Psoas muscle (tissue), 8 donors: ENCODE data around the gene CCDC124. TPM values are rescaled to one million over a fixed set of nuclear protein-coding genes. Genes with fewer than 3 reads are reported as not detected.

Experiments used
- ATAC-seq, 4 donors: fragments of 200-7000 bp; cut with Tn5 transposase; one replicate each; pipeline ENCODE4 v1.9.1; 2020; ENCODE audit warnings: moderate library complexity in 3 of 4, mild to moderate bottlenecking in 2 of 4
- DNase-seq, 2 donors: peaks; one replicate each; pipeline ENCODE4 v3.0.0-alpha.2; 2020
- H3K27ac ChIP-seq: fragments of 200-600 bp; one replicate; pipeline ENCODE4 v1.8.0; 2022
- H3K27me3 ChIP-seq, 3 donors: fragments of 200-600 bp in 1 of 3; one replicate each; pipeline versions ENCODE4 v1.6.1 to v1.8.0; 2013 to 2022; ENCODE audit warnings: low read length in 2 of 3, mild to moderate bottlenecking in 2 of 3, moderate library complexity in 1 of 3; ENCODE audit not compliant: insufficient read depth in 3 of 3
- H3K36me3 ChIP-seq, 2 donors: fragments of 200-600 bp in 1 of 2; one replicate each; pipeline versions ENCODE4 v1.6.1 to v1.8.0; 2013 to 2022; ENCODE audit warnings: low read depth in 1 of 2, mild to moderate bottlenecking in 1 of 2, moderate library complexity in 1 of 2; ENCODE audit not compliant: insufficient read depth in 1 of 2
- H3K4me1 ChIP-seq: fragments of 200-600 bp; one replicate; pipeline ENCODE4 v1.8.0; 2022
- H3K4me3 ChIP-seq: fragments of 200-600 bp; one replicate; pipeline ENCODE4 v1.8.0; 2022; ENCODE audit warnings: mild to moderate bottlenecking
- H3K9me3 ChIP-seq: fragments of 200-600 bp; one replicate; pipeline ENCODE4 v1.8.0; 2022
- WGBS, 3 donors: extraction: QIAGEN DNeasy Blood & Tissue Kit; methylation state at CpG; one replicate each; pipeline versions ENCODE4 v1.1.6 to v1.1.7; 2013; 5-methylcytosine and 5-hydroxymethylcytosine counted together
- intact Hi-C, 2 donors: fragments of 100-400 bp; cut with DNase I; formaldehyde crosslinking; loops; one replicate each; pipeline versions ENCODE4 v1.11.0 to v1.14.2; 2022
- polyA plus RNA-seq, 3 donors: library from polyadenylated mRNA; stranded (reverse); fragments of 200-250 nt; gene quantifications; one replicate each; pipeline ENCODE4 v1.2.3, GENCODE V29; 2013
- total RNA-seq, 4 donors: library from RNA; stranded (reverse); fragmentation: NEBNext Ultra II Directional in 2 of 4; extraction: Animal tissue kit (Norgen Biotek cat#: 25700) in 2 of 4; gene quantifications; one replicate each; pipeline versions ENCODE4 v1.2.1 to v1.2.4, GENCODE V29; 2021 to 2023
- TF ChIP-seq, protein P1 (sequence below): fragments of 200-600 bp; IDR thresholded peaks from one replicate; pipeline ENCODE4 v1.8.0; 2022; ENCODE audit warnings: antibody characterized with exemption
- donor health status: healthy with polysubstance abuse.
- donor health status: DM: no; HTN: no; CAD: no; lungs with moderate emphysema.
- donor health status: Bipolar disorder and iron deficiency.
- donor health status: healthy.
- donor health status: DM: yes; HTN: yes; CAD: no.
- donor health status: DM: no; HTN: no; CAD: no.
- donor health status: DM: no; HTN: no; CAD: no.
- donor health status: DM: yes; HTN: yes; CAD: no.

CCDC124 gene
- total and polyA plus RNA-seq, 7 donors, result 92.1 to 266 (median 122) TPM

DNA sequence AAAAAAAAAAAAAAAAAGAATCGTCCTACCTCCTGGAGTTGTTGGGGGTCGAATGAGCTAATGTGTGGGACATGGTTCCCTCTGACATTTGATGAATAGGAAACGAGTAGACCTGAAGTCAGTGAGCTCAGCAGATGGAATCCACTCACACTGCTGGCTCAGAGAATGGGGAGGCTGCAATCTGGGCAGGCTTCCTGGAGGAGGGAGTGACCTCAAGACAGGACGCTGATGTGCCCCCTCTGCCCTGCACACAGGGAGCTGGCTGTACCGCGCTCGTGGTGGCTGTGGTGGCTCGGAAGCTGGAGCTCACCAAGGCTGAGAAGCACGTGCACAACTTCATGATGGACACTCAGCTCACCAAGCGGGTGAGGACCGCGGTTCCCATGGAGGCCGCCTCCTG is 55.3 kb downstream of the CCDC124 start:
- Histone ChIP-seq H3K36me3 (no peaks in the 10 kb centered on the region), H3K27ac (no peak overlapping the region), H3K27me3 (peaks cover 0 to 12% (median 2%) of the 10 kb centered on the region in 3 donors), H3K4me1 (no peaks in the 10 kb centered on the region), H3K9me3 (no peaks in the 10 kb centered on the region), H3K4me3 (no peak overlapping the region)
- ATAC-seq (no peak), DNase-seq (no peak)
- intact Hi-C loops, result no loop called here
- 83 to 87% (median 84%) methylated on average over 13 of the region's 13 CpGs for WGBS, 3 donors
- TF ChIP-seq, protein P1, sequence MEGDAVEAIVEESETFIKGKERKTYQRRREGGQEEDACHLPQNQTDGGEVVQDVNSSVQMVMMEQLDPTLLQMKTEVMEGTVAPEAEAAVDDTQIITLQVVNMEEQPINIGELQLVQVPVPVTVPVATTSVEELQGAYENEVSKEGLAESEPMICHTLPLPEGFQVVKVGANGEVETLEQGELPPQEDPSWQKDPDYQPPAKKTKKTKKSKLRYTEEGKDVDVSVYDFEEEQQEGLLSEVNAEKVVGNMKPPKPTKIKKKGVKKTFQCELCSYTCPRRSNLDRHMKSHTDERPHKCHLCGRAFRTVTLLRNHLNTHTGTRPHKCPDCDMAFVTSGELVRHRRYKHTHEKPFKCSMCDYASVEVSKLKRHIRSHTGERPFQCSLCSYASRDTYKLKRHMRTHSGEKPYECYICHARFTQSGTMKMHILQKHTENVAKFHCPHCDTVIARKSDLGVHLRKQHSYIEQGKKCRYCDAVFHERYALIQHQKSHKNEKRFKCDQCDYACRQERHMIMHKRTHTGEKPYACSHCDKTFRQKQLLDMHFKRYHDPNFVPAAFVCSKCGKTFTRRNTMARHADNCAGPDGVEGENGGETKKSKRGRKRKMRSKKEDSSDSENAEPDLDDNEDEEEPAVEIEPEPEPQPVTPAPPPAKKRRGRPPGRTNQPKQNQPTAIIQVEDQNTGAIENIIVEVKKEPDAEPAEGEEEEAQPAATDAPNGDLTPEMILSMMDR, result no peak

DNA sequence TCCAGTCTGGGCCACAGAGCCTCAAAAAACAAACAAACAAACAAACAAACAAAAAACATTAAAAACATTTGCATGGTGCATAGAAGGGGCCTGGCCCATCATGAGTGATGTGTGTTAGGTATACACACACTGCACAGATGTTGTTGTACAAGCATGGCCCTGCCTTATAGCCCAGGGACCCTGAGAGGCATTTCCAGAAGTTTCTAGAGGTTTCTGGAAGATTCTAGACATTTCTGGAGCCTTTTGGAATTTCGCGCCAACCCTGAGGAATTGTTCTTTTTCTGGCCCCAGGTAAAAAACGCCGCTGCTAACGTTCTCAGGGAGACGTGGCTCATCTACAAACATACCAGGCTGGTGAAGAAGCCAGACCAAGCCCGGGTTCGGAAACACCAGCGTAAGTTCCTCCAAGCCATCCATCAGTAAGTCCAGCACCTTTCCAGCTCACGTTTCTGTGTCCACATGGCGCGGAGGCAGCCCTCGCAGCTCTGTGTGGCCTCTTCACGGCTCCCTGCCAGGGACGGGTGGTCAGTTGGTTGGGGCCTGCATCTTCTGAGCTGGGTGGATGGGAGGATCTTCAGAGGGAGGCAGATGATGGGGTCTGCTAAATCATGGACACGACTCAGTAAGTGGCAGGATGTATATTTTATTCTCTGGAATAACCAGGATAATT is 56.7 kb downstream of the CCDC124 start:
- peaks cover 0 to 12% (median 2%) of the 10 kb centered on the region in 3 donors for H3K27me3 ChIP-seq
- no peak overlapping the region for H3K4me3 ChIP-seq
- no peaks in the 10 kb centered on the region for H3K4me1 ChIP-seq
- 86 to 88% (median 86%) methylated on average over 16 of the region's 16 CpGs for WGBS, 3 donors
- no peak overlapping the region for H3K27ac ChIP-seq
- DNase-seq, result no peak
- no peak for ATAC-seq
- TF ChIP-seq, protein P1, result no peak
- intact Hi-C loops, result no loop called here
- no peaks in the 10 kb centered on the region for H3K9me3 ChIP-seq
- no peaks in the 10 kb centered on the region for H3K36me3 ChIP-seq

DNA sequence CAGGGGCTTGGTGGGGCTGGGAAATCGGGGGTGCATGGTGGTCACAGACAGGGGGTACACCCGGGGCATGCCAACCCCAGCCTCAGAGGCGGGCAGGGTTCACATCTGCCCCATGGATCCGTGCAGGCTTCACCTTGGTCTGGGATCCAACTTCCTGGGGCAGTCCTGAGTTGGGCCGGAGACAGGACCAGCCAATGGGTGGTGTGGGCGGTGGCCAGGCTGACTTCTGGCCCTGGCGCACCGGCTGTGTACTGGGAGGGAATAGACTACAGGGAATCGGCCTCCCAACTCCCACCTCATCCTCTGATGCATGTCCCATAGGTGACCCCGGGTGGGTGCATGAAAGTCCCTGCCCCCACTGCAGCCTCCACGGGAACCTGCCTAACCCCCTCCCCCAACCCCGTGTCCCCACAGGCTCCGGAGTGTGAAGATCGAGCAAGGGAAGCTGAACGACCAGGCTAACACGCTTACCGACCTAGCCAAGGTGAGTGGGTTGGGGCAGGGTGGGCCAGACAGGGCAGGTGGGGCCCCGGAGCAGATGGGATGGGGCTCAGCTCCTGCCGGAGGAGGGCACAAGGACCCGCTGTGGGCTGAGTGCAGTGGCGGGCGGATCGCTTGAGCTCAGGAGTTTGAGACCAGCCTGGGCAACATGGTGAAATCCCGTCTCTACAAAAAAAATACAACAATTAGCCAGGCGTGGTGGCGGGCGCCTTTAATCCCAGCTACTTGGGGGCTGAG is 60.4 kb downstream of the CCDC124 start:
- WGBS, 3 donors, result 68 to 75% (median 73%) methylated on average over 24 to 27 of the region's 27 CpGs
- no peak for ATAC-seq
- TF ChIP-seq, protein P1, result no peak
- Histone ChIP-seq H3K4me1 (no peaks in the 10 kb centered on the region), H3K4me3 (no peak overlapping the region), H3K27ac (no peak overlapping the region), H3K9me3 (no peaks in the 10 kb centered on the region), H3K36me3 (no peaks in the 10 kb centered on the region), H3K27me3 (peaks cover 0 to 8% (median 0%) of the 10 kb centered on the region in 3 donors)
- intact Hi-C loops, result no loop called here
- DNase-seq, result no peak

Other genes starting within 250 kb of the CCDC124 start
- under 1 TPM in 2 of 4 donors, not detected in 2; 0.04 to 0.19 TPM for gene UNC13A, start 244.7 kb upstream of the CCDC124 start, total RNA-seq
- under 1 TPM in 2 of 3 donors, not detected in 1; 0.04 to 0.05 TPM for gene UNC13A, start 244.7 kb upstream of the CCDC124 start, polyA plus RNA-seq
- gene MAP1S, start 213.5 kb upstream of the CCDC124 start, total RNA-seq, result 10 to 100 TPM; 42.4 to 60.6 (median 49.1) TPM
- gene MAP1S, start 213.5 kb upstream of the CCDC124 start, polyA plus RNA-seq, result 10 to 100 TPM; 19.1 to 37.0 (median 24.3) TPM
- under 1 TPM; 0.15 to 0.68 (median 0.58) TPM for gene FCHO1, start 181.5 kb upstream of the CCDC124 start, total RNA-seq
- under 1 TPM in 2 of 3 donors, not detected in 1; 0.10 to 0.22 TPM for gene FCHO1, start 181.5 kb upstream of the CCDC124 start, polyA plus RNA-seq
- under 1 TPM in 1 of 4 donors, not detected in 3; 0.38 TPM for gene B3GNT3, start 137.9 kb upstream of the CCDC124 start, total RNA-seq
- under 1 TPM in 2 of 3 donors, not detected in 1; 0.03 to 0.08 TPM for gene B3GNT3, start 137.9 kb upstream of the CCDC124 start, polyA plus RNA-seq
- gene INSL3, start 111.5 kb upstream of the CCDC124 start, total RNA-seq, result not detected
- gene INSL3, start 111.5 kb upstream of the CCDC124 start, polyA plus RNA-seq, result not detected
- gene JAK3, start 85.0 kb upstream of the CCDC124 start, total RNA-seq, result 1 to 10 TPM in 3 of 4 donors, under 1 TPM in 1; 0.95 to 4.0 (median 1.1) TPM
- under 1 TPM; 0.17 to 0.35 (median 0.31) TPM for gene JAK3, start 85.0 kb upstream of the CCDC124 start, polyA plus RNA-seq
- gene RPL18A, start 73.1 kb upstream of the CCDC124 start, total RNA-seq, result 1,000 to 10,000 TPM; 1,164 to 1,735 (median 1,510) TPM
- 1,000 to 10,000 TPM; 2,246 to 3,046 (median 2,399) TPM for gene RPL18A, start 73.1 kb upstream of the CCDC124 start, polyA plus RNA-seq
- gene SLC5A5, start 61.1 kb upstream of the CCDC124 start, total RNA-seq, result not detected
- not detected for gene SLC5A5, start 61.1 kb upstream of the CCDC124 start, polyA plus RNA-seq
- gene KCNN1, start 34.1 kb downstream of the CCDC124 start, total RNA-seq, result not detected
- under 1 TPM in 2 of 3 donors, not detected in 1; 0.01 to 0.06 TPM for gene KCNN1, start 34.1 kb downstream of the CCDC124 start, polyA plus RNA-seq
- 100 to 1,000 TPM in 2 of 4 donors, 10 to 100 TPM in 2; 43.4 to 399 (median 98.4) TPM for gene ARRDC2, start 75.2 kb downstream of the CCDC124 start, total RNA-seq
- gene ARRDC2, start 75.2 kb downstream of the CCDC124 start, polyA plus RNA-seq, result 100 to 1,000 TPM; 173 to 294 (median 281) TPM
- under 1 TPM; 0.15 to 0.53 (median 0.26) TPM for gene IL12RB1, start 153.9 kb downstream of the CCDC124 start, total RNA-seq
- gene IL12RB1, start 153.9 kb downstream of the CCDC124 start, polyA plus RNA-seq, result under 1 TPM in 2 of 3 donors, not detected in 1; 0.14 to 0.17 TPM
- 1 to 10 TPM; 1.7 to 5.1 (median 3.2) TPM for gene MAST3, start 164.8 kb downstream of the CCDC124 start, total RNA-seq
- gene MAST3, start 164.8 kb downstream of the CCDC124 start, polyA plus RNA-seq, result 1 to 10 TPM in 1 of 3 donors, under 1 TPM in 2; 0.34 to 2.5 (median 0.96) TPM
- gene PIK3R2, start 220.1 kb downstream of the CCDC124 start, total RNA-seq, result 10 to 100 TPM in 3 of 4 donors, 1 to 10 TPM in 1; 8.6 to 20.8 (median 15.0) TPM
- 1 to 10 TPM; 4.6 to 6.0 (median 4.7) TPM for gene PIK3R2, start 220.1 kb downstream of the CCDC124 start, polyA plus RNA-seq
- 10 to 100 TPM in 3 of 4 donors, 1 to 10 TPM in 1; 4.3 to 21.5 (median 12.5) TPM for gene IFI30, start 240.8 kb downstream of the CCDC124 start, total RNA-seq
- 10 to 100 TPM in 1 of 3 donors, 1 to 10 TPM in 2; 1.4 to 11.7 (median 4.7) TPM for gene IFI30, start 240.8 kb downstream of the CCDC124 start, polyA plus RNA-seq